HG02973 (cell line): ENCODE measurements around the gene MON2.
A peak's percentile ranks its signal among the peaks of the same experiment; 100 is the strongest.
"Not testable (repeated sequence)": the region's sequence is repeated elsewhere in the genome, so short reads cannot be mapped to it uniquely, and the experiment has no call there.

Source experiments
- ATAC-seq: cut with Tn5 transposase; IDR thresholded peaks from one replicate; pipeline ENCODE4 v1.9.1; 2021; ENCODE audit warnings: moderate library complexity; ENCODE audit not compliant: unreplicated experiment

MON2 gene

DNA sequence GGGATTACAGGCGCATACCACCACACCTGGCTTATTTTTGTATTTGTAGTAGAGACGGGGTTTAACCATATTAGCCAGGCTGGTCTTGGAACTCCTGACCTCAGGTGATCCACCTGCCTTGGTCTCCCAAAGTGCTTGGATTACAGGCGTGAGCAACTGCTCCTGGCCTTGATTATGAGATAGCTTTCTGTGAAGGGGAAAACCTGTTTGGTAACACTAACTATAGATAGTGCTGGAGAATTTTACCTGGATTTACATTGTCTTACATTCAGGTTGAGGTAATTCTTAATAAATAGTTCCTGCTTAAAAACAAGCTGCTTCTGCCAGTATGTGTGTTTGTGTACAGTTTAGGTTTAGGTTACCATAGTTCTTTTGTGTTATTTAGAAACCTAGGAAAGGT is 77.1 kb downstream of the MON2 start:
- ATAC-seq = no peak

DNA sequence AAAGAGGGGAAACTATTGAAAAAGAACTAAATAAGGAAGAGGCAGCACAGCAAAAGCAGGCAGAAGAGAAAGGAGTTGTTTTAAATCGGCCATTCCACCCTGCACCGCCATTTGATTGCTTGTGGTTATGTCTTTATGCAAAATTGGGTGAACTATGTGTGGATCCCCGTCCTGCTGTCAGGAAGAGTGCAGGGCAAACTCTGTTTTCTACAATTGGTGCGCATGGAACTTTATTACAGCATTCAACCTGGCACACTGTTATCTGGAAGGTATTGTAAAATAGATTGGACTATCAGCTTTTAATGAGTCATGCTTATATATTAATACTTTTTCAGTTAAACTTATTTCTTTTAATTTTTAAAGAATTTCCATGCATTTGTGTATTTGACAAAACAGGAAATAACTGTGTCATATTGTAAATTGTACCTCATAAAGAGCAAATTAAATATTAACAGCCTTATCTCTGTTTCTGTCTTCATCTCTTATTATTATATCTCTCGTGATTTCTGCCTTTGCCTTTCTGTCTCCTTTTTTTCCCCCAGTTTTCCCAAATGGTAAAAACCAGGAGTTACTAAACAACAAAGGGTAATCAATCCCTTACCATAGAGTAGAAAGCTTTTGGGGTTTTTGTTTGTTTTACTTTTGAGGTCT is 86.4 kb downstream of the MON2 start:
- no peak for ATAC-seq

DNA sequence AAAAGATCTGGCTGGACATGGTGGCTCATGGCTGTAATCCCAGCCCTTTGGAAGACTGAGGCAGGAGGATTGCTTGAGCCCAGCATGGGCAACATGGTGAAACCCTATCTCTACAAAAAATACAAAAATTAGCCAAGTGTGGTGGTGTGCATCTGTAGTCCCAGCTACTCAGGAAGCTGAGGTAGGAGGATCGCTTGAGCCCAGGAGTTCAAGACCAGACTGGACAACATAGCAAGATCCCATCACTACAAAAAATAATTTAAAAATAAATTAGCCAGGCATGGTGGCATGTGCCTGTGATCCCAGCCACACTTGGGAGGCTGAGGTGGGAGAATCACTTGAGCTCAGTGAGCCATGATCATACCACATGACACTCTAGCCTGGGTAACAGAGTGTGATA is 92.7 kb downstream of the MON2 start:
- not testable (repeated sequence) for ATAC-seq

DNA sequence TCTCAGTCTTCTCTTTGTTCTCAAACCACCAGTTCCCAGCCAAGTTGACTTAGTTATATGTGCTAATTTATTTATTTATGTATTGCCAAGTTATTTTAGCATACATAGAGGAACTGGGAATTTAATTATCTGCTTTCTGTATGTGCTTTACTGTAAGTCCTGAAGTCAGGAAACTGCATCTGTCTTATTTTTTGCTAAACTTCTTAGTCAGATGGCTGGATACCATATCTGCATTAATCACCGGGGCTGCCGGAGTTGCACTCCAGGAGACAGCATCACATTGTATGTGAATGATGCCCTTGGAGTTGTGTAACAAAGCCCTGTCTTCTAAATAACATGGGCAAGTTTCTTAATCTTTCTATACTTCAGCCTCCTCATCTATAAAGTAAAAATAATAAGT is 96.2 kb downstream of the MON2 start:
- ATAC-seq = no peak

DNA sequence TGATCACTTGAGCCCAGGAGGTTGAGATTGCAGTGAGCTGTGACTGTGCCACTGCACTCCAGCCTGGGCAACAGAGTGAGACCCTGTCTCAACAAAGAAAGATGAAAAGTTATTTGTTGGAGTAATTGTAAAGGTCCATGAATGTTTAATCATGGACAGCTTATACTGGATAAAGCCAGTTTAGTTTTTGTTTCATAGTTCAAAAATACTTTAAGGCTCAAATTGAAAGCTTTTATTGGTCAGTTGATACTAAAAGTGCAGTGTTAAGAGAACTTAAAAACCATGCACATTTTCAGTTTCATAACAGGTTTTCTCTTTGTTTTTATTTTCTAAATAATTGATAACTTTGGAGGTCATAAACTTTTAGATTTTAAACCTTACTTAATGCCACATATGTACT is 108.4 kb downstream of the MON2 start:
- ATAC-seq = no peak

DNA sequence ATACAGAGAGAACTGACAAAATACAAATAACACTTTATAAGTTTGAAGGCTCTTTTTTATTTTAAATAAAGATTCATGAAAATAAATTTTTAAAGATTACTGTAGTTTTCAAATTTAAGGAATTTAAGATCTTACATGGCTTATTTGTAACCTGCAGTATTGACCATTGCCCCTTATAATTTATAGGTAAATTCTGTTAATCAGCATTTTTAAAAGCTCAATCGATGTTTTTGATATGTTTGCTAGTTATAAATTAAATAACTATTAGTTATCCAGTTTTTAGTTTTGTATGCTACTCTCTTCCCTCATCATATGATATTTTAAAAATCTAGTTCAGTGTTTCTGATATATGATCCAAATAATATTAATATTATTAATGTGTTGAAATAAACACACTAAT is 109.9 kb downstream of the MON2 start:
- no peak for ATAC-seq

DNA sequence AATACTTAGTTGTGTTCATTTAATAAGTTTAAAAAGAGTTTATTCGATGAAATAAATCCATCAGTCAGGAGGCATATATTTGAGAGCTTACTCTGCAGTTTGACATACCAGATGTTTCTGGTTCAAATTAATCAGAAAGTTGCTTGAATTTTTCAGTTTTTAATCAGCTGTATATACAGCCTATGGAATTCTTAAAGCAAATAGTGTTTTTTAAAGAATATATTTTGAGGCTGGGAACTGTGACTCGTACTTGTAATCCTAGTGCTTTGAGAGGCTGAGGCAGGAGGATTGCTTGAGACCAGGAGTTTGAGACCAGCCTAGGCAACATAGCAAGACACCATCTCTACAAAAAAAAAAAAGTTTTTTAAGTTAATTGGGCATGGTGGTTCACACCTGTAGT is 112.1 kb downstream of the MON2 start:
- ATAC-seq = no peak

DNA sequence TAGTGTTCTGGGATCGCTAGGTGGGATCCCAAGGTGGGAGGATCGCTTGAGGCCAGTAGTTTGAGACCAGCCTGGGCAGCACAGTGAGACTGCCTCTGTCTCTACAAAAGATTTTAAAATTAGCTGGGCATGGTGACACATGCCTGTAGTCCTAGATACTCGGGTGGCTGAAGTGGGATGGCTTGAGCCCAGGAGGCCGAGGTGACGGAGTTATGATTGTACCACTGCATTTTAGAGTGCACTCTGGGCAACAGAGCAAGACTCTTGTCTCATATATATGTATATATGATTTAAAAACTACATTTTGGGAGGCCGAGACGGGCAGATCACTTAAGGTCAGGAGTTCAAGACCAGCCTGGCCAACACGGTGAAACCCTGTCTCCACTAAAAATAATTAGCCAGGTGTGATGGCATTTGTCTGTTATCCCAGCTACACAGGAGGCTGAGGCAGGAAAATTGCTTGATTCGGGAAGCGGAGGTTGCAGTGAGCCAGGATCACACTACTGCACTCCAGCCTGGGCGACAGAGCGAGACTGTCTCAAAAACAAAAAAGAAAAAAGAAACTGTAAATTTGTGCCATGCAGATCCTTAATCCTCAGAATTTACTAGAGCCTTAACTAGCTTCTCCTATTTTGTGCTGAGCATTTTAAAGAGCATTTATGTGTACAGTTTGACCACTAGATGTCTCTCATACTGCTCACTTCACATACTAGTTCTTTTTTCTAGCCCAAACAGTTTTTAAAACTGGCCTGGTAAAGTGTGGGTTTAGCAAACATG is 114.8 kb downstream of the MON2 start:
- ATAC-seq = peak; percentile 71

DNA sequence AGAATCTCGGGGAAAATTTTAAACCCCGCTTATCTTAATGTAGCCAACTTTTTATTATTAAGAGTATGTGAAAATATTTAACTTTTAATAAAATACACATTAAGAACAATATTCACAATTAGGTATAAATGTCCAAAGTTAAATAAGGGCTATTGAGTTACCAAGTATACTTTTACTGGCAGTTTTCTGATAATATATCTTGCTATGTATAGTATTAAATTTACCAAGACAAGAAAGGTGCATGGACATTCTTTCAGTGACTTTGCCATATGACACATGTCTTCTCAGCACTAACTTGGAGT is 115.4 kb downstream of the MON2 start:
- no peak for ATAC-seq

DNA sequence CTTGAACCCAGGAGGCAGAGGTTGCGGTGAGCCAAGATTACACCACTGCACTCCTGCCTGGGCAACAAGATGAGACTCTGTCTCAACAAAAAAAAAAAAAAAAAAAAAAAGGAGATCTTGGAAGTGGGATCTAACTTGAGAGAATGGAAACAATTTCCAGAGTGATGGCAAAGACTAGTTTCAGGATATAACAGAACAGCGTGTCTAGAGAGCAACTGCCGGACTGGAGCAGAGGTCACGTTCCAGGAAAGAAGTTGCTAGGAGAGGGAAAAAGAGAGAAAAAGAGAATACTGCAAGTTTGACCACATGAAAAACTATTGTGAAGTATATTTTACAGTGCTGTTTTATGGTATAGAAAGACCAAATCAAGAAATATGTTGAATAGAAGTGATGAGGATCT is 118.0 kb downstream of the MON2 start:
- no peak for ATAC-seq

DNA sequence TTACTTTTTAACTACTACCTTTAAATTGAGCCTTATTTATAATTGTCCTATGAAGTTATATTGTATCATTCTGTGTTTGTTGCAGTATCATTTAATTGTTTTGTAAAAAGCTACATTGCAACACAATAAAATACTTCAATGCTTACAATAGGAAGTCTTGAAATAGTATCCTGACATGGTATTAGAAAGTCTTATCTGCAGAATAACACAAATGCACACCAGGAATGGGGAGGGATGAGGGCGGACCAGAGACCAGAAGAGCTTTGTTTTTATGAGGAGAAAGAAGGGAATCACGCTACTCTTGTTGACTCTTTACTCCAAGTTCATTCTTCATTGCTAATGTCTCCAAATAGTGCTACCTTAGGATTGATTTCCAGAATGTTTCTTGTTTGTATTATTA is 120.2 kb downstream of the MON2 start:
- ATAC-seq = no peak

DNA sequence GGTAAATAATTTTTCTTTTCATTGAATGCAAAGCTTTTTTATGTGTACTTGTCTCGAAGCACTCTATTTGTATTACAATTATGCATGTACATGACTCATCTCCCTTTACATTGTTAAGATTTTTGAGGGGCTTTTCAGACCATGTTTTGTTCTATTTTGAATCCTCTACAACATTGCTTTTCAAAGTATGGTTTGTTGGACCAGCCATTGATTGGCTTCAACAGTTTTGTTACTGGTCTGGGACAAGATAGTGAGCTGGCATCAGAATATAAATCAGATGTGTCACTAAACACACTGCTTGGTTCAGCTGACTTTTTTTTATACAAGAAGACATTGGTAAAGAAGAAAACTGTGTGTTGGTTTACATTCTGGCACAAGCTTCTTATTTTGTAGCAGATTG is 122.3 kb downstream of the MON2 start:
- ATAC-seq = no peak

DNA sequence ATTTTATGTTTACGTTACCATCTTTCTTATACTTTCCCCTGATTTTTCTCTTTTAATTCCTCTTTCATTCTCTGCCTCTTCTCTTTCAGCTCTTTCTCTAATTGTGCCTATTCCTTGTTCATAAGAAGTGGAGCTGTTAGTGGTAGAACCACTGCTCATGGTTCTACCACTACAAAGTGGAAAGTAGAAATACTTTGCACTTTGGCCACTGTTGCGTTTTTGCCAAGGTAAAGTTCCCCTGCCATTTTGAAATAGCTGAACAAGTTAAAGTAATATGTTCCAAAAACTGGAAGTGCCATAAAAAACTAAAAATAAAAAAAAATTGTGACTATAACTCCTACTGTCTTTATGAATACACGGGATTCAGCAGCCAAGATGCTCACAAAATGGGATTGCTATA is 130.6 kb downstream of the MON2 start:
- no peak for ATAC-seq

DNA sequence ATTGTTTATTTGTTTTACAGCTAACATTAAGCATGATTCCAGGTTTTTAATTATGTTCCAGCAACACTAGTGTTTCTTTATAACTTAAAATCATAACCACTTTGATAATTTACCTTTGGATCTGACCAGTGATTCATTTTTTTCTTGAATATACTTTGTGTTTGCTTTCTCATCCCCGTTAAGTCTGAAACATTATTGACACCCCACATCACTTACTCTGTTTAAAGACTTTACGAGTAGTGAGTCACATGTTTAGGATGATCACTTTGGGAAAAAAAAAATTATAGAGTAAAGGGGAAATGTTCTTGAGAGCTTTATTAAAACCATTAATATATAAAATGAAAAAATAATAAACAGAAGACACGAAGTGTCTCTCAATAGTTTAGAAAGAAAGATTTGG is 132.2 kb downstream of the MON2 start:
- no peak for ATAC-seq

DNA sequence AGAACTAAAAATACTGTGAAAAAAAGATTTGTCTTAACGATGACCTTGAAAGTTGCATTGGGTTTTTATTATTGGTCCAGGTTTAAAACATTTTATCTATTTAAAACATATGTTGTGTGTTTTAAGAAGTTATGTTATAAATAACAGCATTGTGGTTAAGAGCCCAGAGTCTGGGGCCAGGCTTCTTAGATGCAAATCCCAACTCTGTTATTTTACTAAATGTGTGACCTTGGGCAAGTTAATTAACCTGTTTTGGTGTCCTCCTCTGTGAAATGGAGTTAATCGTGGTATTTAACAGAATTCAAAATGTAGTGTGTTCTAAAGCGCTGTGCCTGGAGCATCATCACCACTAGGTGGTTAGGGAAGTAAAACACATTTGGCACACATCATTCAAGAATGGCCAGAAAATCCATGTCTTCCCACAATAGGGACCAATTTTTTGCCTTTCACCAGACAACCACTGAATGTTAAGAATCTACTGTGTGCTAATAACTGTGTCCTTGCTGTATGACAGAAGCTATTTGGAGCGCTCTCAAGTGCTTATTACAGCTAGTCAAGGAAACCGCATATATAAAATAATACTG is 133.3 kb downstream of the MON2 start:
- no peak for ATAC-seq

DNA sequence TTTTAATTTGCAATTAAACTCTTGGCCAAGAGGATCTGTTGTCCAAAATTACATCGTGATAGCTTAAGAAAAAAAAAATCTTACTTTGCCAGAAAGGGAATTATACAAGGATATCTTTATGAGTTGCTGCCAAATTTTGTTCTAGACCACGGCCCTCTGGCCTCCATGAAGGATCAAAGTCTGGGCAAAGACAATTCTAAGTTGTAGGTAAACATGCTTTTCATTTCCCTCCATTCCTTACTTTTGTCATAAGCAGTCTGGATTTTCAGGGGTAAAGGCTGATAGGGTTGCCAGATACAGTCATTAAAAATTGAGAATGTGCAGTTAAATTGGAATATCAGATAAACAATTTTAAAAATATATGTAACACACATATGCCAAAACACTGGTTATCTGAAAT is 135.1 kb downstream of the MON2 start:
- ATAC-seq = no peak

DNA sequence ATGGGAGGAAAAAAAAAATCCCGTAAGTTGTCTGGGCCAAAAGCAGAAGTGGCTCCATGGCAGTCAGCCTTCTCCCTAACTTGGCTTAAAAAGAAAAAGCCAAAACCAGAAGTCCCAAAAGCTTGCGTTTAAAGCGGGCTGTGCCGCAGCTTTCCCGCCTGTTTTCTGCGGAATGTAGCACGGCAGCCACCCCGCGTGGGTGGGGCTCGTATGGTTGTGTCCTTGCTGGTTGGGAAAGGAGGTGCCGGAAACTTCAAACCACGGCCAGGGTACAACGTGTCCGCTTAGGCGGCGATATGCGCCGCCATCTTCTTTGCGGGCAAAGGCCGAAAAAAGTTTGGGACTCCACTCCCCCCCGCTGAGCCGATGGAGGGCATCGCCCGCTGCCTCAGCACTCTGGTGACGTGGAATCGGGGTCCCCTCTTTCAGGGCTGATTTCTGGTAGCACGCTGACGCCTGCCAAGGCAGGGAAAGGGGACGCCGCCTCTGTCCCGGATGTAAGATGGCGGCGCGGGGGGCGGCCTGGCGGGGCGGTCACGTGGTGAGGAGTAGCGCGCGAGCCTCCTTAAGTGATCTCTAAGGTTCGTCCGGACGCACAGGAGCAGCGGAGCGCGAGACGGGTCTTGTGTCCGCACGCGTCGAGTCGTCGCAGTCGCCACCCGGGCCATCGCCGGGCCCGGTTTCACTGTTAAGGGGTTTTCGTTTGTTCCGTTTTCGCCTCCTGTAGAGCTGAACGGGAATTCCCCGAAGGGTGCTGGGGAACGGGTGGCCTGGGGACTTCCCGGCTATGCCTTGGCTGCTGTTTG is 135.8 kb downstream of the MON2 start:
- peak; percentile 76 for ATAC-seq

DNA sequence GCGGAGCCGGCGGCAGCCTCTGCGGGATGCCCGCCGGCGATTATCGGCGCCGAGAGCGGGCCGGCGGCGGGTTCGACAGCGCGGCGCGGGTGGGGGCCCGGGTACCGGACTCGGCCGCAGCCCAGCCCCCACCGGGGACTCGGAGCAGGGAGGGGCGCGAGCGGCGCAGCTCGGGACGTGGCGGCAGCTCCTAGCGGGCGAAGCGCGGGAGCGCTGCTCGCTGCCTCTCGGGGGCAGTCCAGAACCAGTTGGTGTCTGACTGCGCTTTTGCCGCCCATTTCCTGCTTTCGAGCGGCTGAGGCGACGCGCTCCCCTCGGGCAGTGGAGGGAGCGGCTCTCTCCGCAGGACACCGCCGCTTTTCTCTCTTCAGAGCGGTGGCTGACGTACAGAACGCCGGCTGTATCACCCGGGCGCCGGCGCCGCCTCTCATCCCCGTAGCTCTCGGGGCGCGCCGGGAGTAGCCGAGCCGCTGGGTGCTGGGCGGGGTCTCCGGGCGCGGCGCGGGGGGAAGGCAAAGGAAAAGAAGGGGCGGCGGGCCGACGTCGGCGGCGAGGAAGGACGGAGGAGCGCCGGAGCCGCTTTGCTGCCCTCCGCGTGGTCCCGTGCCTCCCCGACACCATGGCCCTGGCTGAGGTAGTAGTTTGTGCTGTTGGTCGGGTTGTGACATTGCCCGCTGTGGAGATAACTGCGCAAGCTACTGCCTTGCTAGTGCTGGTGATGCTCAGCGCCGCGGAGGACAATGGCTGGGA is 136.6 kb downstream of the MON2 start:
- peak; percentile 63 for ATAC-seq

DNA sequence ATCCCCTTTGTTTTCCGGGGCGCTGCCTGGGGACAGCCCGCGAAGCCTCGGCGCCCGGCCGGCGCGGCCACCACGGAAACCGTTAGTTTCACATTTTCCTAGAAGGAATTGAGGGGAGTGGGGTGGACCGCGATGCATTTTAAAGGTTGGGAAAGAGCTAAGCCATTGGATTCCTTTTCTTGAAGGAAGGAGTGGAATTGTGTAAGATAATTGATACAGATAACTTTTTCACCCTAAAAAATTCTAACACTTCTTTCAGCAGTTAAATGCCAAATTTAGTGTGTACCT is 137.1 kb downstream of the MON2 start:
- ATAC-seq = no peak

DNA sequence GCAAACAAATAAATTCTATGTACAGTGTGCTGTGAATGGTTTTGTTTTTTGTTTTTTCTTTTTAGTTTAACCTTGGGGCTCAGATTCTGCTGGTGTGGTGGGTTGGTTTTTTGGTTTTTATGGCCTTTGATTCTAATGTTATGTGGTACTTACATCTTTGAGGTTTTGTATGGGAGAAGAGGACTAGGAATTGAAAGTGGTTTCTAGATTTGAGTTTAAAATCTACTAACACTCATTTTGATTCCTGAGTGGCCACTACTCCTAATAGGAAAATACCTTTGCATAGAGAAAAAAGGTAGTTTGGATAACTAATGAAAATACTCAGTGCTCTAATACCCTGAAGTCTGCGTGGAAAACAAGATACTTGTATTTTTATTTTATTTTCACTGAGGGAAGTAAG is 137.7 kb downstream of the MON2 start:
- ATAC-seq = no peak

DNA sequence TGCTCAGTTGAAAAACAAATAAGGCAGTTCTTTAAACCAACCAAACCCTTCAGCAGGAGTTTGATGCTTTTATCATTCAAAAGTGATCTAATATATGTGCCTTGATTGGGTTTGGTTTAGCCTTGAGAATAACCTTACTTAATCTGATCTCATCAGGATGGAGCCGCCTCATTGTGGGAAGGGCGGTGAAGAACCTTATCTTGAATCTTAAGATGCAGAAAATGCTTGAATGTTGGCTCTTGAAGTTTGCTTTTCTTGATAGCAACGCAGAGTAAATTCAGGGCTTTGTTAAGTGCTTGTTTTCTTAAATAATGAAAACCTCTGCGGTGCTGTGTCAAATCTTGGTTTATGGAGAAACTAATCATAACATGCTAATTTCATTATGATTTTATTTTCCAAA is 138.2 kb downstream of the MON2 start:
- ATAC-seq = no peak
